Measurements from ENCODE around the gene MAML3. TPM values are rescaled to one million over a fixed set of nuclear protein-coding genes. Genes with fewer than 3 reads are reported as not detected.

MAML3 gene
- total and polyA plus RNA-seq, 7 experiments from 2014 or later: 0.53 to 9.4 (median 3.3) TPM

- H3K4me3 ChIP-seq (ENCODE audit: low read length): no peak overlapping the region
- DNase-seq (no peak), ATAC-seq (peak; percentile 72)
- ChIA-PET POLR2A (no interaction called here), CTCF (no interaction called here)
- intact Hi-C loops (cut with micrococcal nuclease): no loop called here
- no peaks in the 10 kb centered on the region for H3K36me3 ChIP-seq (ENCODE audit: control insufficient read depth in 2 of 3, insufficient read depth in 3 of 3, low read length in 3 of 3)
- Mint-ChIP-seq H3K4me3 (peak overlapping the region in 1 of 10 donors; percentile 66), H3K4me1 (peaks cover 0 to 8% (median 0%) of the 10 kb centered on the region in 7 donors), H3K27ac (peak overlapping the region in 1 of 9 donors; percentile 11), H3K36me3 (peaks cover 0 to 5% (median 0%) of the 10 kb centered on the region in 5 donors), H3K9me3 (no peaks in the 10 kb centered on the region), H3K27me3 (peaks cover 0 to 23% (median 0%) of the 10 kb centered on the region in 5 donors)
- H3K27ac ChIP-seq (ENCODE audit: low read depth, low read length): no peak overlapping the region
- no peaks in the 10 kb centered on the region for H3K4me1 ChIP-seq (ENCODE audit: control insufficient read depth in 2 of 2, insufficient read depth in 2 of 2, low read length in 2 of 2)
- H3K9me3 ChIP-seq (ENCODE audit: control insufficient read depth in 2 of 3, low read length in 3 of 3): no peaks in the 10 kb centered on the region
- H3K27me3 ChIP-seq (ENCODE audit: control insufficient read depth in 2 of 2, insufficient read depth in 2 of 2, low read length in 2 of 2): no peaks in the 10 kb centered on the region
Observed at GRCh38 chr4:139841464-139842195, 312.4 kb downstream of the MAML3 start.

- H3K27me3 ChIP-seq (ENCODE audit: control insufficient read depth in 2 of 2, insufficient read depth in 2 of 2, low read length in 2 of 2): no peaks in the 10 kb centered on the region
- no peak overlapping the region for H3K27ac Mint-ChIP-seq
- no peaks in the 10 kb centered on the region for H3K36me3 ChIP-seq (ENCODE audit: control insufficient read depth in 2 of 3, insufficient read depth in 3 of 3, low read length in 3 of 3)
- no peak overlapping the region for H3K4me3 ChIP-seq (ENCODE audit: low read length)
- no peak for DNase-seq
- H3K4me3 Mint-ChIP-seq: no peak overlapping the region
- no peaks in the 10 kb centered on the region for H3K9me3 ChIP-seq (ENCODE audit: control insufficient read depth in 2 of 3, low read length in 3 of 3)
- peaks cover 0 to 5% (median 0%) of the 10 kb centered on the region in 5 donors for H3K36me3 Mint-ChIP-seq
- peaks cover 0 to 20% (median 0%) of the 10 kb centered on the region in 5 donors for H3K27me3 Mint-ChIP-seq
- no peaks in the 10 kb centered on the region for H3K9me3 Mint-ChIP-seq
- no peak for ATAC-seq
- ChIA-PET CTCF (no interaction called here), POLR2A (no interaction called here)
- H3K4me1 ChIP-seq (ENCODE audit: control insufficient read depth in 2 of 2, insufficient read depth in 2 of 2, low read length in 2 of 2): no peaks in the 10 kb centered on the region
- no peak overlapping the region for H3K27ac ChIP-seq (ENCODE audit: low read depth, low read length)
- intact Hi-C loops (cut with micrococcal nuclease): no loop called here
- peaks cover 0 to 8% (median 0%) of the 10 kb centered on the region in 7 donors for H3K4me1 Mint-ChIP-seq
Observed at GRCh38 chr4:139840773-139841172, 313.2 kb downstream of the MAML3 start.

GRCh38 chr4:139839403-139840031, 314.5 kb downstream of the MAML3 start:
- H3K27ac Mint-ChIP-seq: no peak overlapping the region
- H3K9me3 ChIP-seq (ENCODE audit: control insufficient read depth in 2 of 3, low read length in 3 of 3): no peaks in the 10 kb centered on the region
- intact Hi-C loops (cut with micrococcal nuclease): no loop called here
- H3K9me3 Mint-ChIP-seq: no peaks in the 10 kb centered on the region
- peaks cover 0 to 11% (median 0%) of the 10 kb centered on the region in 5 donors for H3K27me3 Mint-ChIP-seq
- H3K27ac ChIP-seq (ENCODE audit: low read depth, low read length): no peak overlapping the region
- no peak for ATAC-seq
- CTCF ChIA-PET: no interaction called here
- no peaks in the 10 kb centered on the region for H3K36me3 ChIP-seq (ENCODE audit: control insufficient read depth in 2 of 3, insufficient read depth in 3 of 3, low read length in 3 of 3)
- POLR2A ChIA-PET: no interaction called here
- DNase-seq: no peak
- peaks cover 0 to 8% (median 0%) of the 10 kb centered on the region in 7 donors for H3K4me1 Mint-ChIP-seq
- peaks cover 0 to 5% (median 0%) of the 10 kb centered on the region in 5 donors for H3K36me3 Mint-ChIP-seq
- no peaks in the 10 kb centered on the region for H3K4me1 ChIP-seq (ENCODE audit: control insufficient read depth in 2 of 2, insufficient read depth in 2 of 2, low read length in 2 of 2)
- no peak overlapping the region for H3K4me3 Mint-ChIP-seq
- no peak overlapping the region for H3K4me3 ChIP-seq (ENCODE audit: low read length)
- H3K27me3 ChIP-seq (ENCODE audit: control insufficient read depth in 2 of 2, insufficient read depth in 2 of 2, low read length in 2 of 2): no peaks in the 10 kb centered on the region

GRCh38 chr4:139838811-139839210, 315.2 kb downstream of the MAML3 start:
- Mint-ChIP-seq H3K4me1 (peaks cover 0 to 8% (median 0%) of the 10 kb centered on the region in 7 donors), H3K4me3 (no peak overlapping the region), H3K27ac (no peak overlapping the region), H3K9me3 (no peaks in the 10 kb centered on the region), H3K36me3 (peaks cover 0 to 5% (median 0%) of the 10 kb centered on the region in 5 donors), H3K27me3 (peaks cover 0 to 9% (median 0%) of the 10 kb centered on the region in 5 donors)
- Histone ChIP-seq H3K4me1 (ENCODE audit: control insufficient read depth in 2 of 2, insufficient read depth in 2 of 2, low read length in 2 of 2) (no peaks in the 10 kb centered on the region), H3K4me3 (ENCODE audit: low read length) (no peak overlapping the region), H3K36me3 (ENCODE audit: control insufficient read depth in 2 of 3, insufficient read depth in 3 of 3, low read length in 3 of 3) (no peaks in the 10 kb centered on the region), H3K27me3 (ENCODE audit: control insufficient read depth in 2 of 2, insufficient read depth in 2 of 2, low read length in 2 of 2) (no peaks in the 10 kb centered on the region), H3K9me3 (ENCODE audit: control insufficient read depth in 2 of 3, low read length in 3 of 3) (no peaks in the 10 kb centered on the region), H3K27ac (ENCODE audit: low read depth, low read length) (no peak overlapping the region)
- ChIA-PET CTCF (no interaction called here), POLR2A (no interaction called here)
- intact Hi-C loops (cut with micrococcal nuclease): no loop called here
- no peak for DNase-seq
- ATAC-seq: no peak

- ChIA-PET CTCF (no interaction called here), POLR2A (no interaction called here)
- Mint-ChIP-seq H3K27ac (no peak overlapping the region), H3K4me3 (no peak overlapping the region), H3K27me3 (peaks cover 0 to 3% (median 0%) of the 10 kb centered on the region in 5 donors), H3K4me1 (no peaks in the 10 kb centered on the region), H3K9me3 (peaks cover 0 to 1% (median 0%) of the 10 kb centered on the region in 11 donors), H3K36me3 (peaks cover 0 to 5% (median 0%) of the 10 kb centered on the region in 5 donors)
- Histone ChIP-seq H3K27me3 (ENCODE audit: control insufficient read depth in 2 of 2, insufficient read depth in 2 of 2, low read length in 2 of 2) (no peaks in the 10 kb centered on the region), H3K4me3 (ENCODE audit: low read length) (no peak overlapping the region), H3K4me1 (ENCODE audit: control insufficient read depth in 2 of 2, insufficient read depth in 2 of 2, low read length in 2 of 2) (no peaks in the 10 kb centered on the region), H3K9me3 (ENCODE audit: control insufficient read depth in 2 of 3, low read length in 3 of 3) (no peaks in the 10 kb centered on the region), H3K27ac (ENCODE audit: low read depth, low read length) (no peak overlapping the region), H3K36me3 (ENCODE audit: control insufficient read depth in 2 of 3, insufficient read depth in 3 of 3, low read length in 3 of 3) (no peaks in the 10 kb centered on the region)
- DNase-seq: no peak
- intact Hi-C loops (cut with micrococcal nuclease): no loop called here
- ATAC-seq: no peak
Observed at GRCh38 chr4:139834981-139835391, 319.0 kb downstream of the MAML3 start.

GRCh38 chr4:139834226-139834662, 319.7 kb downstream of the MAML3 start:
- no peaks in the 10 kb centered on the region for H3K9me3 ChIP-seq (ENCODE audit: control insufficient read depth in 2 of 3, low read length in 3 of 3)
- no peaks in the 10 kb centered on the region for H3K4me1 ChIP-seq (ENCODE audit: control insufficient read depth in 2 of 2, insufficient read depth in 2 of 2, low read length in 2 of 2)
- ChIA-PET POLR2A (no interaction called here), CTCF (interaction anchor here (0.6 kb wide), 1 partner anchor 522 kb away, joined by 3 read pairs; no protein-coding TSS in a partner anchor)
- H3K27ac Mint-ChIP-seq: no peak overlapping the region
- H3K4me3 Mint-ChIP-seq: no peak overlapping the region
- no peaks in the 10 kb centered on the region for H3K36me3 ChIP-seq (ENCODE audit: control insufficient read depth in 2 of 3, insufficient read depth in 3 of 3, low read length in 3 of 3)
- intact Hi-C loops (cut with micrococcal nuclease): no loop called here
- no peak overlapping the region for H3K4me3 ChIP-seq (ENCODE audit: low read length)
- peaks cover 0 to 1% (median 0%) of the 10 kb centered on the region in 11 donors for H3K9me3 Mint-ChIP-seq
- H3K27ac ChIP-seq (ENCODE audit: low read depth, low read length): no peak overlapping the region
- H3K27me3 ChIP-seq (ENCODE audit: control insufficient read depth in 2 of 2, insufficient read depth in 2 of 2, low read length in 2 of 2): no peaks in the 10 kb centered on the region
- DNase-seq (no peak), ATAC-seq (no peak)
- peaks cover 0 to 5% (median 0%) of the 10 kb centered on the region in 5 donors for H3K36me3 Mint-ChIP-seq
- peaks cover 0 to 3% (median 0%) of the 10 kb centered on the region in 5 donors for H3K27me3 Mint-ChIP-seq
- H3K4me1 Mint-ChIP-seq: no peaks in the 10 kb centered on the region

Measured in naive thymus-derived CD4-positive, alpha-beta T cell (primary cell).